22Rv1 (cell line): ENCODE data around the gene CEACAM19.

Source experiments
- H3K27ac ChIP-seq: fragments of 450-650 bp; 2 replicates; pipeline ENCODE4 v1.5.1; 2017
- CTCF ChIP-seq: fragments of 450-650 bp; IDR thresholded peaks from 2 replicates; pipeline ENCODE4 v1.5.1; 2017; ENCODE audit warnings: mild to moderate bottlenecking
- ZFX ChIP-seq: fragments of 450-650 bp; IDR thresholded peaks from 2 replicates; pipeline ENCODE4 v1.6.1; 2017; ENCODE audit warnings: antibody characterized with exemption, borderline replicate concordance

The CEACAM19 gene

DNA sequence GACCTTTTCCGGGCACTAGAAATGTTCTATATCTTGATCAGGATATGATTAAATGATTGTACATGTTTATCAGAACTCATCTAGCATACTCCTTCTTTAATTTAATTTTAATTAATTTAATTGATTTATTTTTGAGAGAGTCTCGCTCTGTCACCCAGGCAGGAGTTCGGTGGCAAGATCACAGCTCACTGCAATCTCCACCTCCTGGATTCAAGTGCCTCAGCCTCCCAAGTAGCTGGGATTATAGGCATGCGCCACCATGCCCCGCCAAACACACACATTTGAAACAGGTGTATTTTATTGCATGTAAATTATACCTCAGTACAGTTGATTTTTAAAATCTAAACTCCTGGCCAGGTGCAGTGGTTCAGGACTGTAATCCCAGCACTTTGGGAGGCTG is 59.8 kb downstream of the CEACAM19 start:
- TF ChIP-seq ZFX (no peak), CTCF (no peak)
- H3K27ac ChIP-seq, result no peak overlapping the region

DNA sequence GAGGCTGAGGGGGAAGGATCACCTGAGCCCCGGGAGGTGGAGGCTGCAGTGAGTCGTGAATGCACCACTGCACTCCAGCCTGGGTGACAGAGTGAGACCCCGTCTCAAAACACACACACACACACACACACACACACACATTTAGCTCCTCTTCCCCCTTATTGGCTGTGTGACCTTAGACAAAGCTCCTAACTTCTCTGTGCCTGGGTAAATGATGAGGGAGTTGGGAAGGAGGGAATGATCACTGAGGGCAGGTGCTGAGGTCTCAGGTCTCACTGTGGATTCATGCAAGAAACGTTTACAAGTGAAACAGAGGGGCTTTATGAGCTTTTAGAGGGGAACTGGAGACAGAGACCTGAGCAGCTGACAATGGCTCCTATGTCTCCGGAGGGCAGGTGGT is 60.3 kb downstream of the CEACAM19 start:
- no peak overlapping the region for H3K27ac ChIP-seq
- no peak for TF ChIP-seq ZFX
- TF ChIP-seq CTCF, result no peak

DNA sequence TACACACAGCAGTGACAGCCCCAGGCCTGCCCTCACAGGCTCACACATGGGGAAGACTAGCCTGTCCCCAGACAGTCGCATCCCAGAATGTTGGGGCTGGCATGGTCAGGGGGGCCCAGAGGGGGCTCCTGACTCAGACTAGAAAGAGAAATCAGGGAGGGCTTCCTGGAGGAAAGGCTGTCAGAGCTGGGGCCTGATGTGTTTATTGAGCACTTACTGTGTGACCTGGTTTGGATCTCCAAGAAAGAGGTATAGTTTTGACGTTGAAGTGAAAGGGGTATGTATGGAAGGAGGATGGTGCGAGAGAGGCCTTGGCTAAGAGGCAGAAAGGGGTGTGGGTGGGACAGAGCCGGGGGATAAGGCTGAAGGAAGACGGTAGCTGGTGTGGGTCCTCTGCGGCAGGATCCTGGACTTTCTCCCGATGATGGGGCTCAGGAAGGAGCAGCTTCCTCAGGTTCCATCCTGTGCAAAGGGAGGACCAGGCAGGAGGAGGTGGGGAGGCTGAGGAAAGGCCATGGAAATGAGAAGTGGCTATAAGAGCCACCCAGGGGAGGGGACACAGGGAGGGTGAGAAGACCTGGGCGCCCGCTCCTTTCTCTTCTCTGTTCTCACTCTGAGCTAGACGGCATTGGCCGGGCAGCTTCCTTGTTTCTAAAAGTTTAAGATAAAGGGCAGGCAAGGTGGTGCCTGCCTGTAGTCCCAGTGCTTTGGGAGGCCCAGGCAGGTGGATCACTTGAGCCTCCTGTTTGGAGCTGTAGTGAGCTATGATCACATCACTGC is 61.1 kb downstream of the CEACAM19 start:
- TF ChIP-seq CTCF (no peak), ZFX (no peak)
- no peak overlapping the region for H3K27ac ChIP-seq
